ENCODE measurements around the gene HMGCS2.
"Not testable (repeated sequence)": the region's sequence is repeated elsewhere in the genome, so short reads cannot be mapped to it uniquely, and the experiment has no call there.

The HMGCS2 gene

DNA sequence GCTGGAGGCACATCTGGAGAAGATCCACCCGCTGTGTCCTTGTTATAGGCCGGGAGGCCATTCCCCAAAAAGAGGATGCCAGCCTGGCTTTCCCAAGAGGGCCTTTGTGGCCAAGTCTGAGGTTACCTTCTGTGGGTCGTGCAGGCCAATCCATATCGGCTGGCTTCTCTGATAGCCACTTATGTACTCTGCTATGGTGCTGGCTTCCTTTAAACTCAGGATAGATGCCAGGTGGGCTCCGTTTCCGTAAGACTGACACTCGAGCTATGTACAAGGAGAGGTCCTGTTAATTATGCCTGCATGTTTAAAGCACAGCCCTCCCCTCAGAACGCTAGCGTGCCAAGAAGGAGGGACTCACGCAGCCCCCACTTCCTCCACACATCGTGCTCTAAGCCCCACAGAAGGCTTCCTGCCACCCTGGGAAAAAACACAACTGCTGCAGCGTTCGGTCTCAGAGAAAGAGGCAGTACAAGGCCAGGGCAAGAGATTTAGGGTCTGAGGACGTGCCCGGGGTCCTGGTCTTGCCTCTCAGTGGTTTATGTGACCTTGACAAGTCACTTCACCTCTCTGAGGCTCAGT is 31.0 kb upstream of the HMGCS2 start:
- no peaks in the 10 kb centered on the region for H3K36me3 ChIP-seq (ENCODE audit: control insufficient read depth, insufficient read depth, low read length)
- H3K4me1 ChIP-seq (ENCODE audit: control insufficient read depth, insufficient read depth, low read length), result peaks cover 8% of the 10 kb centered on the region
- no peaks in the 10 kb centered on the region for H3K27me3 ChIP-seq (ENCODE audit: control insufficient read depth, insufficient read depth, low read length)
- no peak overlapping the region for H3K27ac ChIP-seq (ENCODE audit: low read depth, low read length)
- H3K4me3 ChIP-seq (ENCODE audit: low read length), result no peak overlapping the region
- H3K9ac ChIP-seq (ENCODE audit: low read length), result no peak overlapping the region

DNA sequence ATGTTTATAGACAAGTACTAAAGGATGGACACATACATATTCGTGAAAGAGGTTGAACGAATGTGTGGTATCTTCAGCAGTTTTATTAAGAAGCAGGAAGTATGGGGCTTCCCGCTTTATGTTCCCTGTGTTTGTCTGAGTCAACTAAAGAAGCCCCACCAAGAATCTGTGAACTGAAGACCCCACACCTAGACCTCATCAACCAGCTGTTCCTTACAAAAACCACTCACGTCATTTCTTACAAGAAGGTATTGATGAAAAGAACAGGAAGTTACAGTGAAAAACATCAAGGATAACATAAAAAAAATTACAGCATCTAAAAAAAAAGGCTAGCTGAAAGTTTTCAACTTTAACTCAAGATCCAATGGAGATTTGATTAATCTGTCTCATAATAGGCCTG is 30.3 kb upstream of the HMGCS2 start:
- Histone ChIP-seq H3K27me3 (ENCODE audit: control insufficient read depth, insufficient read depth, low read length) (no peaks in the 10 kb centered on the region), H3K36me3 (ENCODE audit: control insufficient read depth, insufficient read depth, low read length) (no peaks in the 10 kb centered on the region), H3K27ac (ENCODE audit: low read depth, low read length) (no peak overlapping the region), H3K4me1 (ENCODE audit: control insufficient read depth, insufficient read depth, low read length) (peaks cover 14% of the 10 kb centered on the region), H3K9ac (ENCODE audit: low read length) (no peak overlapping the region), H3K4me3 (ENCODE audit: low read length) (no peak overlapping the region)

DNA sequence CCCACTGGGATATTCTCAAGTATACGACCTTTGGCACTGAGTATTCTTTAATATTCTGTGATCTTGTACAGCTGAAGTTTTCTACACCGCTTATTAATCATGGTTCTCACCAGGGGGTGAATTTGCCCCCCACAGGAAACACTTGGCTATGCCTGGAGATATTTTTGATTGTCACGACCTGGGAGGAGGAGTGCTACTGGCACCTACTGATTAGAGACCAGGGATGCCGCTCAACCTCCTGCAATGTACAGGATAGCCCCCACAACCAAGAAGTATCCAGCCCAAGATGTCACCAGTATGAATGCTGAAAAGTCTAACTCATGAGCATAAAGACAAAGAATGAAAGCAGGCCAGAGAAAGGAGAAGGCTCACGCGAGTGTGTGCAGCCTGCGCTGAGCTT is 28.9 kb upstream of the HMGCS2 start:
- Histone ChIP-seq H3K4me1 (ENCODE audit: control insufficient read depth, insufficient read depth, low read length) (peaks cover 18% of the 10 kb centered on the region), H3K4me3 (ENCODE audit: low read length) (no peak overlapping the region), H3K9ac (ENCODE audit: low read length) (no peak overlapping the region), H3K27me3 (ENCODE audit: control insufficient read depth, insufficient read depth, low read length) (no peaks in the 10 kb centered on the region), H3K36me3 (ENCODE audit: control insufficient read depth, insufficient read depth, low read length) (no peaks in the 10 kb centered on the region), H3K27ac (ENCODE audit: low read depth, low read length) (no peak overlapping the region)

DNA sequence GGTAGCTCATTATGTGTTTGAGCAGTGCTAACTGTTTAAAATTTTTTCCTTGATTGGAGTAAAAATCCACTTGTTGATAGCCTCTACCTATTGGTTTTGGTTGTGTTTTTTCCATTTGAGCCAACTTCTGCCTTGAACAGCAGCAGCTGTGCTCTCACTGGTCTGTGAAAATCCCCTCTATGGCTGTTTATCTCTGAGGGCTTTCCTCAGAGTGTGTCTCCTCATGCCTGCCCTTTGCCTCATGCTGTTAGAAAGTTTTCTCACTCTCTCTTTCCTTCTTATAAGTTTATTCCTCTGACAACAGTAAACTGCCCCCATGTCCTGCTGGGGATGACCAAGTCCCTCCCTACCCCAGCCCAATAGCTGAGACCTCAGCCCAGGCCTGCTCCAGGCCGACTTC is 28.5 kb upstream of the HMGCS2 start:
- H3K9ac ChIP-seq (ENCODE audit: low read length), result no peak overlapping the region
- H3K4me3 ChIP-seq (ENCODE audit: low read length), result no peak overlapping the region
- H3K27ac ChIP-seq (ENCODE audit: low read depth, low read length), result no peak overlapping the region
- no peaks in the 10 kb centered on the region for H3K36me3 ChIP-seq (ENCODE audit: control insufficient read depth, insufficient read depth, low read length)
- H3K4me1 ChIP-seq (ENCODE audit: control insufficient read depth, insufficient read depth, low read length), result peaks cover 18% of the 10 kb centered on the region
- no peaks in the 10 kb centered on the region for H3K27me3 ChIP-seq (ENCODE audit: control insufficient read depth, insufficient read depth, low read length)

DNA sequence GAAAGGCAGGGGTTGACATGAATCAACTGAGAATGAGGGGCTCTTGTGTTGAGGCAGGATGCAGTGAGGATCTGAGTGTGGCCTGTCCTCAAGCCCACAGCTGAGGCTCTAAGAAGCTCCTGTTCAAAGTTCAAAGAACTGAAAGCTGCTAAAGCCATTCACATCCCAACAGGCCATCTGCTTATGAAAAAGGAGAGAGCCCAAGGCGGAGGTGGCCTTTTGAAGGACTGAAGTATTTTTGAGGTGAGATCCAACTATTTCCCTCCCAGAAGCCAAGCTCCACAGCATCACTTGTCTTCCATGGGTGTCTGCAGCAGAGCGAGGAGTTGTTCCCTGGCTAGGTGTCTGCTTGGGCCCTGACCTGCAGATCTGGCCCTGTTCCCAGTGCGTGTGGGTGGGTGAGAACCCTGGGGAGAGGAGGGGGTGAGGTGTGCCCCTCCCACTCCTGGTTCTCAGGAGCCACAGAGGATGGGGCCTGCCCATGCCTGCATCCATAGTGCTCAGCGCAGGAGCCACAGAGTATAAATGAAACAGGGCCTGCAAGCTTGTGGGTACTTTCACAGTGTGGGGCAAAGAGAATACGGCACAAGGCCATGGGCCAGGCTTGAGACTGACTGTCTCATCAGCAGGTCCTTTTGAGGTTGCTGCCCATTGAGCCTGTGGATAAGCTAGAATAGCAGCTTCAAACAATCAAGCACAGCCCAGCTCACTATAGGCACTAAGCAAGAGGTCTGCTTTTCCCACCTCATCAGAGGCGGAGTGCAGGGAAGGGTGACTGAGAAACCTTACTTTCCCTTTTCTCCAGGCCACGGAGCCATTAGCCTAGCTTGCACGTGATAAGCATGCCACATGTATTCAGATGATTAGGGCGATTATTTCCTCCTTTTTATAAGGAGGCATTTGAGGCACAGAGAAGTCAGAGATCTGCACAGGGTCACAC is 26.8 kb upstream of the HMGCS2 start:
- H3K9ac ChIP-seq (ENCODE audit: low read length), result no peak overlapping the region
- peak overlapping the region; percentile 6 for H3K4me3 ChIP-seq (ENCODE audit: low read length)
- H3K4me1 ChIP-seq (ENCODE audit: control insufficient read depth, insufficient read depth, low read length), result peaks cover 18% of the 10 kb centered on the region
- no peaks in the 10 kb centered on the region for H3K36me3 ChIP-seq (ENCODE audit: control insufficient read depth, insufficient read depth, low read length)
- H3K27ac ChIP-seq (ENCODE audit: low read depth, low read length), result peak overlapping the region; percentile 49
- no peaks in the 10 kb centered on the region for H3K27me3 ChIP-seq (ENCODE audit: control insufficient read depth, insufficient read depth, low read length)

DNA sequence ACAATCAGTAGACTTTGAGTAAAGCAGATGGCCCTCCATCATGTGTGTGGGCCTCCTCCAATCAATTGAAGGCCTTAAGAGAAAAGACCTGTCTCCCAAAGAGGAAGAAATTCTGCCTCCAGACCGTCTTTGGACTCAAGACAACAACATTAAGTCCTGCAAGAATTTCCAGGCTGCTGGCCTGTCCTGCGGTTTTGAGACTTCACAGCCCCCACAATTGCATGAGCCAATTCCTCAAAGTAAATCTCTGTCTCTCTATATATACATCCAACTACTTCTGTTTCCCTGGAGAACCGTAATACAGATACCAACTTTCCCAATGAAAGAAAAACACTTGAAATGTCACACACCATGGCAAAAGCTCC is 26.2 kb upstream of the HMGCS2 start:
- H3K4me3 ChIP-seq (ENCODE audit: low read length), result no peak overlapping the region
- H3K27ac ChIP-seq (ENCODE audit: low read depth, low read length), result peak overlapping the region; percentile 49
- no peaks in the 10 kb centered on the region for H3K27me3 ChIP-seq (ENCODE audit: control insufficient read depth, insufficient read depth, low read length)
- no peaks in the 10 kb centered on the region for H3K36me3 ChIP-seq (ENCODE audit: control insufficient read depth, insufficient read depth, low read length)
- no peak overlapping the region for H3K9ac ChIP-seq (ENCODE audit: low read length)
- H3K4me1 ChIP-seq (ENCODE audit: control insufficient read depth, insufficient read depth, low read length), result peaks cover 18% of the 10 kb centered on the region

DNA sequence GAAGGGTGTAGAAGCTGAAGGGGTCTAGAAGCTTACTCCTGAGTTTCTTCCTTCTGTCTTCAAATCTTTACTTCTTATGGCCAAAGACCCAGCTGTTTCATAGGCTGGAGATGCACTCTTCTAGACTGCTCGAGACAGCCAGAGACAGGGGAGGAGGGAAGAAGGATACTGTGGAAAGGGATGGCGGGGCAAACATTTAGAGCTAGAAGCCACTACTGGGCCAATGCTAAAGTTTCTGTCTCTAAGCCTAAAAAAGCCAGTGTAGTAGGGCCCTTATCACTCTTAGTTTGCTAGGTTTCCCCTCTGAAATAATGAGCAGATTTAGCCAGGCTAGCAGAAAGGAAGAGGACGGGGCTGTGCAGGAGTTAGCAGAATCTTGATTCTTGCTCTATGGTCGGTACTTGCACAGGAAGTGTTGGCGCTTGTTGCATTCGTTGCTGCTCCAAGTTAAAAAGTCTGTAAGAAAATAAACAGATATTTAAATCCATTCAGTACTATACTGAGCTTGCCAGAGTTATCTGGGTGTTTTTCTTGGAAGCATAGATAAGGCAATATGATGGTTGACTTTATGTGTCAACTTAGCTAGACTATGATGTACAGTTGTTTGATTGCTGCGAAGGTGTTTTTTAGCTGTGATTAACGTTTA is 25.6 kb upstream of the HMGCS2 start:
- Histone ChIP-seq H3K4me1 (ENCODE audit: control insufficient read depth, insufficient read depth, low read length) (peaks cover 18% of the 10 kb centered on the region), H3K4me3 (ENCODE audit: low read length) (no peak overlapping the region), H3K36me3 (ENCODE audit: control insufficient read depth, insufficient read depth, low read length) (no peaks in the 10 kb centered on the region), H3K27me3 (ENCODE audit: control insufficient read depth, insufficient read depth, low read length) (no peaks in the 10 kb centered on the region), H3K27ac (ENCODE audit: low read depth, low read length) (peak overlapping the region; percentile 15), H3K9ac (ENCODE audit: low read length) (no peak overlapping the region)

DNA sequence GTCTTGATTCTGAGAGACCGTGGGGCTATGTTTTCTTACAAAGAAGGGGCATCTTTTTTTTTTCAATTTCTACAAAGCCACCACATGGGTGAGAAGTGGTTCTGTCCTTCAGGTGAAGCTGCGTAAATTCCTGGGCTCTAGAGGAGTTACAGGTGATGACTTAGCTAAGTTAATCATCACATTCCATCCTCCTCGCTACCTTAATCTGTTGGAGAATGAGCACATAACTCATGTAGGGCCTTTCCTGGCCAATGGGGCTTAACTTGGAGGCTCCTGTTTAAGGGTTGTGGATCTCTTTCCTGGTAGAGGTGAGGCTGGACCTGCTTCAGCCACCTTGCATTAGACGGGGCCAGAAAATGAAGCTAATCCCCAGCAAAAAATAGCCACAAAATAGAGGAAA is 22.7 kb upstream of the HMGCS2 start:
- H3K27me3 ChIP-seq (ENCODE audit: control insufficient read depth, insufficient read depth, low read length), result no peaks in the 10 kb centered on the region
- H3K4me3 ChIP-seq (ENCODE audit: low read length), result no peak overlapping the region
- peaks cover 18% of the 10 kb centered on the region for H3K4me1 ChIP-seq (ENCODE audit: control insufficient read depth, insufficient read depth, low read length)
- H3K36me3 ChIP-seq (ENCODE audit: control insufficient read depth, insufficient read depth, low read length), result no peaks in the 10 kb centered on the region
- H3K9ac ChIP-seq (ENCODE audit: low read length), result no peak overlapping the region
- H3K27ac ChIP-seq (ENCODE audit: low read depth, low read length), result no peak overlapping the region

DNA sequence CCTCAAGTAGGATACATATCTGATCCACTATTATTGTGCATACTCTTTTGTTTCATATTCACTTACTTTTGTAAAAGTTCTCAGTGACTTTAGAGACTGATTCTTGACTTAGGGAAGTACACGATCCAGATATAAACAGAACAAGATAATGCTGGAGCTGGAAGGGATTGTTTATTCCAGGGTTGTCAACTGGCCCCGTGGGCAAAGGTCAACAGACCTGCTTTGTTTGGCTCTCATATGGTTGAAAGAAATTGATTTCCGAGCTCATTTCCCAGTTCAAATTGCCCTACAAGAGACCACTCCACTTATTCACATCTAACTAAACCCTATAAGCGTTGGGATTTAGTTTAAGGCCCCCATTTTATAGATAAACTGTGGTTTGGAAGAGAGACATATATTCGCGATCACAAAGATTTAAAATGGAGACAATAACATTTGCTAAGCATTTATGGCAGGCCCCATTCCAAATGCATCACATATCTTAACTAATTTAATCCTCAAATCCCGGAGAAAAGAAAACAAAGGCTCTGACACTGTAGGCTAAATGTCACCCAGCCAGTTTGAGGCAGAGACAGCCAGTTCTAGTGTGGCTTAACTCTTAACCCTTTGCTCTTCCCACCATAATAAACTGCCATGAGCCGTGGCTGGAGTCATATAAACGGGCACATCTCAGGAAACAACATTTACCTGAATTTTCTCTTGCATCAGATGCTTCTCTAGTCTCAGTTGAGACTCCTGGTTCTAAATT is 21.9 kb upstream of the HMGCS2 start:
- H3K27ac ChIP-seq (ENCODE audit: low read depth, low read length), result no peak overlapping the region
- H3K4me3 ChIP-seq (ENCODE audit: low read length), result no peak overlapping the region
- H3K4me1 ChIP-seq (ENCODE audit: control insufficient read depth, insufficient read depth, low read length), result peaks cover 14% of the 10 kb centered on the region
- no peaks in the 10 kb centered on the region for H3K27me3 ChIP-seq (ENCODE audit: control insufficient read depth, insufficient read depth, low read length)
- H3K36me3 ChIP-seq (ENCODE audit: control insufficient read depth, insufficient read depth, low read length), result no peaks in the 10 kb centered on the region
- H3K9ac ChIP-seq (ENCODE audit: low read length), result no peak overlapping the region

DNA sequence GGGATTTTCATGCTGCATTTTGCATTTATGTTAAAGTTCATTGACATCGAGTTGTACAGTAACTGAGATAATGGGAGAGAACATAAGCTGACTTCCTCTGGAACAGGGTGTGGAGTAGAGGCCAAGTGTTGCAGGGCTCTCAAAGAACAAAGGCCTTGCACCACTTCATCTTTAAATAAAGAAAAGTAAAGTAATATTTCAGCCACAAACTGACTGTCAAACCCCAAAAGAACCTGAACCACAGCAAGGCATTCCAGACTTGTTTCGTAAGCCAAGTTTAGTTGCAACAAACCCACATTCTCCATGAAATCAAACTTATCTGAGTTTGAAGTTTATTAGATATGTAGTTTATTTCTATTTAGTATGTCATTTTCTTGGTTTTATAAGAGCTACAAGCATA is 19.1 kb upstream of the HMGCS2 start:
- H3K27ac ChIP-seq (ENCODE audit: low read depth, low read length), result no peak overlapping the region
- no peaks in the 10 kb centered on the region for H3K4me1 ChIP-seq (ENCODE audit: control insufficient read depth, insufficient read depth, low read length)
- H3K27me3 ChIP-seq (ENCODE audit: control insufficient read depth, insufficient read depth, low read length), result no peaks in the 10 kb centered on the region

DNA sequence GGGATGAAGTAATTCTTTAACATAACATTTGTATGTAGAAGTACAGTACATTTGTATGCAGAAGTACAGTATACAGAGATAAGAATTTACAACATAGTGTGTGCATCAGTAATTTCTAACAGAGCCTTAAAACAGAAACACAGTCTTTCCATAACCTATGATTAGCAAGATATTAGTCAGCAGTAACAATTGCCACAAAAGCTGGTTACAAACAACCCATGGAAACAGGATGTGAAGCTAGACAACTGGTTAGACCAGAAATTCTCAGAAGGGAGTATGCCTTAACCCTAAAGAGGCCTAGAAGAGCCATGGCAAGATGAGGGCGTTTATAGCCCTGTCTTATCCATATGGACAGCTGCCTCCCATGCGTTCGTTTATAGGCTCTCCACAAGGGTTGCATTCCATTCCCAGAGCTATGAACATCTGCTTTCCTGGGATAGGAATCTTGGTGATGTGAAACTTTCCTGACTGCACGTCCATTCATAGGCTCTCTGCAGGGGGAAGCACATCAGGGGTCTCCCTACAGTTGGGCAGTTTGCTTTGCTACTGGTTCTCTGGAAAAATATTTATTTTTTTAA is 17.9 kb upstream of the HMGCS2 start:
- H3K4me1 ChIP-seq (ENCODE audit: control insufficient read depth, insufficient read depth, low read length); H3K9ac ChIP-seq (ENCODE audit: low read length); H3K4me3 ChIP-seq (ENCODE audit: low read length); H3K36me3 ChIP-seq (ENCODE audit: control insufficient read depth, insufficient read depth, low read length); H3K27ac ChIP-seq (ENCODE audit: low read depth, low read length); H3K27me3 ChIP-seq (ENCODE audit: control insufficient read depth, insufficient read depth, low read length): not testable (repeated sequence)

More for the DNA sequence above, 19.1 kb upstream of the HMGCS2 start:
- Histone ChIP-seq H3K4me3 (ENCODE audit: low read length) (no peak overlapping the region), H3K36me3 (ENCODE audit: control insufficient read depth, insufficient read depth, low read length) (no peaks in the 10 kb centered on the region), H3K9ac (ENCODE audit: low read length) (no peak overlapping the region)

DNA sequence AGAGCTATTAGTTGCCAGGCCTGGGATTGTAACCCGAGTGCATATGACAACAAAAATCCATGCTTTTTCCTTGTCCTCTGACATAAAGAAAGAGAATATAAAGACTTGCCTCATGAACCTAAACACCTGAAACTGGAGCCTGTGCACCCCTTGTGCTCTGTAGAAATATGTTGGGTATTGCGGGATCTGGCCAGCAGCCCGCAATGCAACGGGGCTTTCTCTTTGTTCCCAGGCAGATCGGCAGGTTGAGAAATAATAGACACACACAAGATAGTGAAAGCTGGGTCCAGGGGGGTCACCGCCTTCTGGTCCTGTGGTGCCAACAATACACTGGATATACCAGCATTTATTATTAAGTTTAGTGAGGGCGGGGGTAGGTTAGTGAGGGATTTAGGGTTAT is 17.3 kb upstream of the HMGCS2 start:
- H3K27ac ChIP-seq (ENCODE audit: low read depth, low read length); H3K9ac ChIP-seq (ENCODE audit: low read length); H3K4me3 ChIP-seq (ENCODE audit: low read length); H3K36me3 ChIP-seq (ENCODE audit: control insufficient read depth, insufficient read depth, low read length); H3K27me3 ChIP-seq (ENCODE audit: control insufficient read depth, insufficient read depth, low read length); H3K4me1 ChIP-seq (ENCODE audit: control insufficient read depth, insufficient read depth, low read length): not testable (repeated sequence)

Measured in rectal smooth muscle tissue (tissue), 1 donor.